Neural cell (in vitro differentiated cells): ENCODE results near the gene LIM2. TPM values are rescaled to one million over a fixed set of nuclear protein-coding genes. Genes with fewer than 3 reads are reported as not detected.

ENCODE experiments used
- H2AFZ ChIP-seq: fragments of 200-600, 300-800 bp; sonication (generic), shearing (Covaris generic); 2 replicates; pipeline ENCODE4 v1.6.0; 2014; ENCODE audit warnings: low read depth, mild to moderate bottlenecking, antibody characterized with exemption, low read length, moderate library complexity
- H3F3A ChIP-seq: fragments of 200-600 bp; shearing (Covaris generic); 2 replicates; pipeline ENCODE4 v1.6.1; 2016; ENCODE audit warnings: mild to moderate bottlenecking, moderate library complexity, mixed read lengths, antibody characterized with exemption, low read length; ENCODE audit not compliant: insufficient read depth, poor library complexity, severe bottlenecking
- H3K27ac ChIP-seq: fragments of 200-600, 300-800 bp; sonication (generic), shearing (Covaris generic); 2 replicates; pipeline ENCODE4 v1.5.1; 2014; ENCODE audit warnings: mild to moderate bottlenecking, low read length, moderate library complexity
- H3K27me3 ChIP-seq: fragments of 300-800, 200-600 bp; sonication (generic), shearing (Covaris generic); 2 replicates; pipeline ENCODE4 v1.6.0; 2014; ENCODE audit warnings: mild to moderate bottlenecking, low read depth, low read length, moderate library complexity; ENCODE audit not compliant: insufficient read depth
- H3K36me3 ChIP-seq: fragments of 300-800, 200-600 bp; sonication (generic), shearing (Covaris generic); 2 replicates; pipeline ENCODE4 v1.5.1; 2014; ENCODE audit warnings: mild to moderate bottlenecking, antibody characterized with exemption, low read length, moderate library complexity; ENCODE audit not compliant: insufficient read depth
- H3K4me2 ChIP-seq: fragments of 300-800, 200-600 bp; sonication (generic), shearing (Covaris generic); 2 replicates; pipeline ENCODE4 v1.6.0; 2014; ENCODE audit warnings: mild to moderate bottlenecking, low read length
- H3K4me3 ChIP-seq: fragments of 300-800, 200-600 bp; sonication (generic), shearing (Covaris generic); 2 replicates; pipeline ENCODE4 v1.5.1; 2014; ENCODE audit warnings: mild to moderate bottlenecking, low read length, moderate library complexity
- H3K79me2 ChIP-seq: fragments of 200-600 bp; shearing (Covaris generic); replicated peaks from 2 replicates; pipeline ENCODE4 v1.6.0; 2014; ENCODE audit warnings: mild to moderate bottlenecking, low read length, moderate library complexity; ENCODE audit not compliant: insufficient read depth
- H3K9ac ChIP-seq: fragments of 300-800, 200-600 bp; sonication (generic), shearing (Covaris generic); 2 replicates; pipeline ENCODE4 v1.6.1; 2016; ENCODE audit warnings: mild to moderate bottlenecking, low read length, mixed read lengths
- H3K9me2 ChIP-seq: fragments of 200-600 bp; shearing (Covaris generic); 2 replicates; pipeline ENCODE4 v1.6.1; 2016; ENCODE audit warnings: mild to moderate bottlenecking, low read length, mixed read lengths; ENCODE audit not compliant: insufficient read depth
- H3K9me3 ChIP-seq: fragments of 200-600, 300-800 bp; sonication (generic), shearing (Covaris generic); 2 replicates; pipeline ENCODE4 v1.6.1; 2016; ENCODE audit warnings: mild to moderate bottlenecking, mixed run types, low read length, moderate library complexity, mixed read lengths
- H4K20me1 ChIP-seq: fragments of 200-600 bp; shearing (Covaris generic); 2 replicates; pipeline ENCODE4 v1.6.1; 2016; ENCODE audit warnings: mild to moderate bottlenecking, mixed run types; ENCODE audit not compliant: insufficient read depth
- EP300 ChIP-seq: fragments of 450-650 bp; conservative IDR thresholded peaks from 2 replicates; pipeline ENCODE4 v1.6.1; 2014; ENCODE audit warnings: antibody characterized with exemption, mild to moderate bottlenecking, moderate library complexity; ENCODE audit not compliant: poor library complexity, severe bottlenecking
- EZH2 ChIP-seq: fragments of 200-600, 300-800 bp; shearing (Covaris generic), sonication (generic); IDR thresholded peaks from 2 replicates; pipeline ENCODE4 v1.6.1; 2014; ENCODE audit warnings: antibody characterized with exemption, low read length, borderline replicate concordance, mild to moderate bottlenecking; ENCODE audit not compliant: insufficient read depth, poor library complexity, severe bottlenecking
- MXI1 ChIP-seq: fragments of 450-650 bp; conservative IDR thresholded peaks from 2 replicates; pipeline ENCODE4 v1.6.1; 2014; ENCODE audit warnings: antibody characterized with exemption, mild to moderate bottlenecking; ENCODE audit not compliant: poor library complexity, severe bottlenecking
- POLR2AphosphoS5 ChIP-seq: IDR thresholded peaks from 2 replicates; pipeline ENCODE4 v1.6.1; 2012
- RAD21 ChIP-seq: fragments of 450-650 bp; conservative IDR thresholded peaks from 2 replicates; pipeline ENCODE4 v1.6.1; 2014; ENCODE audit warnings: antibody characterized with exemption, mild to moderate bottlenecking, moderate library complexity
- SMC3 ChIP-seq: fragments of 450-650 bp; conservative IDR thresholded peaks from 2 replicates; pipeline ENCODE4 v1.6.1; 2014; ENCODE audit warnings: antibody characterized with exemption, mild to moderate bottlenecking, moderate library complexity; ENCODE audit not compliant: poor library complexity
- TAF1 ChIP-seq: IDR thresholded peaks from 2 replicates; pipeline ENCODE4 v1.6.1; 2012; ENCODE audit warnings: low read depth
- polyA plus RNA-seq: library from polyadenylated mRNA; depleted of rRNA; stranded (reverse); fragments of >200 nt; gene quantifications from 2 replicates; pipeline ENCODE4 v1.2.3, GENCODE V29; 2014
- TF ChIP-seq, protein P1 (sequence below): fragments of 450-650 bp; IDR thresholded peaks from 2 replicates; pipeline ENCODE4 v1.5.1; 2014; ENCODE audit warnings: antibody characterized with exemption, mild to moderate bottlenecking, moderate library complexity; ENCODE audit not compliant: poor library complexity, severe bottlenecking
- TF ChIP-seq, protein P2 (sequence below): IDR thresholded peaks from 2 replicates; pipeline ENCODE4 v1.6.1; 2012; ENCODE audit warnings: borderline replicate concordance

LIM2 gene
- polyA plus RNA-seq, 1 donor from 2014 or later = not detected

DNA sequence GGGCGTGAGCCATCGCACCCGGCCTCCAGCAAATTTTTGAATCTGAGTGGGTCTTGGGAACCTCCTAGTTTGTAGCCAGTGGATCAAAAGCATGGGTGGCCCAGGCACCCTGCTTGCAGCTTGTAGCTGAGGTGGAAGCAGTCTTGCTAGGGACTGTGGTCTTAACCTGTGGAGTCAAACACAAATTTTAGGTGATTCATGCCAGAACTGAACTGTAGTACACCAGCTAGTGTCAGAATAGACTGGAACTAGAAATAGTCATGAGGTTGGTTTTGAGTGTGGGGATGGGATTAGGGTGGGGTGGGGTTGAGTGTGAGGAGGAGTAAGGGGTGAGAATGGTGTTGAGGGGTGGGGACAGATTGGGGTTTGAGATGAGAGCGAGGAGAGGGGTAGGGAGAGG is 5.8 kb downstream of the LIM2 start:
- Histone ChIP-seq H3K9me2 (no peaks in the 10 kb centered on the region), H3F3A (no peaks in the 10 kb centered on the region), H3K27me3 (no peaks in the 10 kb centered on the region), H3K4me2 (no peak overlapping the region), H3K9me3 (no peaks in the 10 kb centered on the region), H4K20me1 (no peaks in the 10 kb centered on the region), H3K27ac (no peak overlapping the region), H2AFZ (no peak overlapping the region), H3K9ac (no peak overlapping the region), H3K79me2 (no peaks in the 10 kb centered on the region), H3K36me3 (no peaks in the 10 kb centered on the region), H3K4me3 (no peak overlapping the region)
- TF ChIP-seq POLR2AphosphoS5 = no peak

DNA sequence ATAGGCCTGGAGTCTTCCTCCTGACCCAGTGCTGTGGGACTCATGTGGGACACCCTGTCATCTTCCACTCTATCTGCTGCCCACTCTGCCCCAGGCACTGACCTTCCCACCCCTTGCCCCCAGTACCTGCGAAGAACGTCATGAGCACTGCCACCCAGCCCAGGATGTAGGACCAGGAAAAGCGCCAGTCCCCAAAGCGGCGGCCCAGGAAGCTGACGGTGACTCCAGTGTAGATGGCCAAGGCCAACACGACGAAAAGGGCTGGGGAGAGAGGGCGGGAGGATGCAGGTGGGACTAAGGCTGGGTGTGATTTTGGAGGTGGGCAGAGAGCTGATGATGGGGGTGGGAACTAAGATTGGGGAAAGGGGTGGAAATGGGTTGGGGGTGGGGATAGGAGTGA is 7.4 kb downstream of the LIM2 start:
- no peak overlapping the region for H3K4me2 ChIP-seq
- no peaks in the 10 kb centered on the region for H3F3A ChIP-seq
- no peaks in the 10 kb centered on the region for H4K20me1 ChIP-seq
- H2AFZ ChIP-seq = no peak overlapping the region
- H3K27ac ChIP-seq = no peak overlapping the region
- no peaks in the 10 kb centered on the region for H3K9me2 ChIP-seq
- no peaks in the 10 kb centered on the region for H3K79me2 ChIP-seq
- no peak overlapping the region for H3K4me3 ChIP-seq
- H3K9me3 ChIP-seq = no peaks in the 10 kb centered on the region
- no peaks in the 10 kb centered on the region for H3K27me3 ChIP-seq
- TF ChIP-seq MXI1 (no peak), POLR2AphosphoS5 (no peak), TAF1 (no peak), EP300 (no peak), RAD21 (no peak), EZH2 (no peak), SMC3 (no peak)
- TF ChIP-seq, protein P1, sequence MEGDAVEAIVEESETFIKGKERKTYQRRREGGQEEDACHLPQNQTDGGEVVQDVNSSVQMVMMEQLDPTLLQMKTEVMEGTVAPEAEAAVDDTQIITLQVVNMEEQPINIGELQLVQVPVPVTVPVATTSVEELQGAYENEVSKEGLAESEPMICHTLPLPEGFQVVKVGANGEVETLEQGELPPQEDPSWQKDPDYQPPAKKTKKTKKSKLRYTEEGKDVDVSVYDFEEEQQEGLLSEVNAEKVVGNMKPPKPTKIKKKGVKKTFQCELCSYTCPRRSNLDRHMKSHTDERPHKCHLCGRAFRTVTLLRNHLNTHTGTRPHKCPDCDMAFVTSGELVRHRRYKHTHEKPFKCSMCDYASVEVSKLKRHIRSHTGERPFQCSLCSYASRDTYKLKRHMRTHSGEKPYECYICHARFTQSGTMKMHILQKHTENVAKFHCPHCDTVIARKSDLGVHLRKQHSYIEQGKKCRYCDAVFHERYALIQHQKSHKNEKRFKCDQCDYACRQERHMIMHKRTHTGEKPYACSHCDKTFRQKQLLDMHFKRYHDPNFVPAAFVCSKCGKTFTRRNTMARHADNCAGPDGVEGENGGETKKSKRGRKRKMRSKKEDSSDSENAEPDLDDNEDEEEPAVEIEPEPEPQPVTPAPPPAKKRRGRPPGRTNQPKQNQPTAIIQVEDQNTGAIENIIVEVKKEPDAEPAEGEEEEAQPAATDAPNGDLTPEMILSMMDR = no peak
- TF ChIP-seq, protein P2, sequence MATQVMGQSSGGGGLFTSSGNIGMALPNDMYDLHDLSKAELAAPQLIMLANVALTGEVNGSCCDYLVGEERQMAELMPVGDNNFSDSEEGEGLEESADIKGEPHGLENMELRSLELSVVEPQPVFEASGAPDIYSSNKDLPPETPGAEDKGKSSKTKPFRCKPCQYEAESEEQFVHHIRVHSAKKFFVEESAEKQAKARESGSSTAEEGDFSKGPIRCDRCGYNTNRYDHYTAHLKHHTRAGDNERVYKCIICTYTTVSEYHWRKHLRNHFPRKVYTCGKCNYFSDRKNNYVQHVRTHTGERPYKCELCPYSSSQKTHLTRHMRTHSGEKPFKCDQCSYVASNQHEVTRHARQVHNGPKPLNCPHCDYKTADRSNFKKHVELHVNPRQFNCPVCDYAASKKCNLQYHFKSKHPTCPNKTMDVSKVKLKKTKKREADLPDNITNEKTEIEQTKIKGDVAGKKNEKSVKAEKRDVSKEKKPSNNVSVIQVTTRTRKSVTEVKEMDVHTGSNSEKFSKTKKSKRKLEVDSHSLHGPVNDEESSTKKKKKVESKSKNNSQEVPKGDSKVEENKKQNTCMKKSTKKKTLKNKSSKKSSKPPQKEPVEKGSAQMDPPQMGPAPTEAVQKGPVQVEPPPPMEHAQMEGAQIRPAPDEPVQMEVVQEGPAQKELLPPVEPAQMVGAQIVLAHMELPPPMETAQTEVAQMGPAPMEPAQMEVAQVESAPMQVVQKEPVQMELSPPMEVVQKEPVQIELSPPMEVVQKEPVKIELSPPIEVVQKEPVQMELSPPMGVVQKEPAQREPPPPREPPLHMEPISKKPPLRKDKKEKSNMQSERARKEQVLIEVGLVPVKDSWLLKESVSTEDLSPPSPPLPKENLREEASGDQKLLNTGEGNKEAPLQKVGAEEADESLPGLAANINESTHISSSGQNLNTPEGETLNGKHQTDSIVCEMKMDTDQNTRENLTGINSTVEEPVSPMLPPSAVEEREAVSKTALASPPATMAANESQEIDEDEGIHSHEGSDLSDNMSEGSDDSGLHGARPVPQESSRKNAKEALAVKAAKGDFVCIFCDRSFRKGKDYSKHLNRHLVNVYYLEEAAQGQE = no peak
- H3K9ac ChIP-seq = no peak overlapping the region
- H3K36me3 ChIP-seq = no peaks in the 10 kb centered on the region

DNA sequence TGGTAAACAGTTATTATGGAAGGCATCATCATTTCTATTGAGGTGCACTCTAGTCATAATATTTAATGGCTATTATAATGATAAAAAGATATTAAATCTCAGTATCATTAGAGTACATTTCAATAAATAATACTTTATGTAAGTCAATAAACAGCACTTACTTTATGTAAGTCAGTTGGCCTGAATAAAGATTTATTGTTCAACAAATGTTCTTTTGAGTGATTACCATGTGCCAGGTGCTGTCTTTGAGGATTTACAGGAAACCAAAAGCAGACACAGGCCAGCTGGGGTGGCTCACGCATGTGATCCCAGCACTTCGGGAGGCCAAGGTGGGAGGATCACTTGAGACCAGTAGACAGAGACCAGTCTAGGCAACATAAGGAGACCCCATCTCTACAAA is 10.4 kb downstream of the LIM2 start:
- Histone ChIP-seq H3K27ac (no peak overlapping the region), H3K9me2 (no peaks in the 10 kb centered on the region), H3F3A (no peaks in the 10 kb centered on the region), H3K36me3 (no peaks in the 10 kb centered on the region), H3K4me2 (no peak overlapping the region), H3K27me3 (no peaks in the 10 kb centered on the region), H3K9ac (no peak overlapping the region), H3K4me3 (no peak overlapping the region), H3K79me2 (no peaks in the 10 kb centered on the region), H3K9me3 (no peaks in the 10 kb centered on the region), H2AFZ (no peak overlapping the region), H4K20me1 (no peaks in the 10 kb centered on the region)
- no peak for TF ChIP-seq EP300
- TF ChIP-seq, protein P1 = no peak
- no peak for TF ChIP-seq SMC3
- TF ChIP-seq EZH2 = no peak
